Islet precursor cell (in vitro differentiated cells): Measurements from ENCODE around the gene KCNH5.

Experiments used
- DNase-seq: peaks from one replicate; pipeline ENCODE4 v3.0.0-alpha.2; 2018

Gene KCNH5, protein sequence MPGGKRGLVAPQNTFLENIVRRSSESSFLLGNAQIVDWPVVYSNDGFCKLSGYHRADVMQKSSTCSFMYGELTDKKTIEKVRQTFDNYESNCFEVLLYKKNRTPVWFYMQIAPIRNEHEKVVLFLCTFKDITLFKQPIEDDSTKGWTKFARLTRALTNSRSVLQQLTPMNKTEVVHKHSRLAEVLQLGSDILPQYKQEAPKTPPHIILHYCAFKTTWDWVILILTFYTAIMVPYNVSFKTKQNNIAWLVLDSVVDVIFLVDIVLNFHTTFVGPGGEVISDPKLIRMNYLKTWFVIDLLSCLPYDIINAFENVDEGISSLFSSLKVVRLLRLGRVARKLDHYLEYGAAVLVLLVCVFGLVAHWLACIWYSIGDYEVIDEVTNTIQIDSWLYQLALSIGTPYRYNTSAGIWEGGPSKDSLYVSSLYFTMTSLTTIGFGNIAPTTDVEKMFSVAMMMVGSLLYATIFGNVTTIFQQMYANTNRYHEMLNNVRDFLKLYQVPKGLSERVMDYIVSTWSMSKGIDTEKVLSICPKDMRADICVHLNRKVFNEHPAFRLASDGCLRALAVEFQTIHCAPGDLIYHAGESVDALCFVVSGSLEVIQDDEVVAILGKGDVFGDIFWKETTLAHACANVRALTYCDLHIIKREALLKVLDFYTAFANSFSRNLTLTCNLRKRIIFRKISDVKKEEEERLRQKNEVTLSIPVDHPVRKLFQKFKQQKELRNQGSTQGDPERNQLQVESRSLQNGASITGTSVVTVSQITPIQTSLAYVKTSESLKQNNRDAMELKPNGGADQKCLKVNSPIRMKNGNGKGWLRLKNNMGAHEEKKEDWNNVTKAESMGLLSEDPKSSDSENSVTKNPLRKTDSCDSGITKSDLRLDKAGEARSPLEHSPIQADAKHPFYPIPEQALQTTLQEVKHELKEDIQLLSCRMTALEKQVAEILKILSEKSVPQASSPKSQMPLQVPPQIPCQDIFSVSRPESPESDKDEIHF

DNA sequence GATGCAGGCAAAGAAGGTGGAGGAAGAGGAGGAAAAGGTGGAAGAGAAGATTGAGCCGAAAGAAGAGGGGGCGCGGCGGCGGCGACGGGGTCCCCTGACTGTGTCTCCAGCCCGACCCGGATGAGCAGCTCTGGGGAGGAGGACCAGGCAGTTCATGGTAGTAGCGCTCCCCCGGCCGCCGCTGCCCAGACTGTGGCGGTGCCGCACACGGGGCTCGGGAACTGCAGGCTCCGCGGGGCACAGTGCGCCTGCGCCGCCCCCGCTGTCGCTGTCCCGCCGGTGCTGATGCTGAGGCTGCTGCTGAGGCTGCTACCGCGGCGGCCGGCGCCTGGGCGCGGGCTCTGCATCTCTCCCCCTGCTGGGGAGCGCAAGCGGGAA is at the start of gene KCNH5:
TSS of gene KCNH5 (minus strand) at position 225 of the 378 bp plus-strand sequence. CDS start 272 bp downstream, outside the sequence.
- DNase-seq = peak; percentile 94

DNA sequence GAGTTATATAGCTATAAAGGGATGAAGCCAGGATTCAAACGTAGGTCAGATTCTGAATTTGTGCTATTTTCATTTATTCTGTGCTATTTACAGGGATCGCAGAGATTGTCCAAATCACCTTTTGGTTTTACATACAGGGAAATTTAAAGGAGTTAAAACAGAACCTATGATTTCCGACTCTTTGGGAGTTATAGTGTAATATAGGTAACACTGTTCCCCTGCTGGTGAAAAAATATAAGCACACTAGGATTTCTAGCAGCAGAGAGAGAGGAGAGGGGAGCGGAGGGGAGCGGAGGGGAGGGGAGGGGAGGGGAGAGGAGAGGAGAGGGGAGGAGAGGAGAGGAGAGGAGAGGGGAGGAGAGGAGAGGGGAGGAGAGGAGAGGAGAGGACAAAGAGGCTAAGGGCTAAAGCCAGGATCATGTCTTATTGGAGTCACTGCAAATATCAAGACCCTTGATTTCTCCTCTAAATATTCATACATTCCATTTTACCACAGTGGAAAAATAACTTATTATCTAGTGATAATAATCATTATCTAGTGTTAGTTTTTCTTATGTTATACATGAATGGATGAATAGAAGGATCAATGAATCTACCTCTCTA is 46.2 kb upstream of the KCNH5 start:
- no peak for DNase-seq

DNA sequence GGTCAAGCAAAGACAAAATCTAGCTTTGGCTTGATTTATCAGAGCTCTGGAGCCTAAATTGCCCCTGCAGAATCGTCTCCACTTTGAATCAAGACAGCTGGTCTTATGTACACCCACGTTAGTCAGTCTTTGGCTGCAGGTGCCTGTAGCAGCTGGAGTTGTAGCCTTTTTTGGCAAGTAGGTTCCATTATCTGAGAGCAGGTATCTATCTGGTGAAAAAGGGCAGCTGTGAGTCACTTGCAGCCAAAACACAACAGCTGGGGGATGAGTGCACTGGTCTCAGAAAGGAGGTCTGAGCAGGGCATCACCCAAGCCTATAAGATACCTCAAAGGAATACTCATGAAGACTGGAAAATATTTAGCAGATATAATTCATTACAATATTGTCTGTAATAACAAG is 43.6 kb upstream of the KCNH5 start:
- no peak for DNase-seq

DNA sequence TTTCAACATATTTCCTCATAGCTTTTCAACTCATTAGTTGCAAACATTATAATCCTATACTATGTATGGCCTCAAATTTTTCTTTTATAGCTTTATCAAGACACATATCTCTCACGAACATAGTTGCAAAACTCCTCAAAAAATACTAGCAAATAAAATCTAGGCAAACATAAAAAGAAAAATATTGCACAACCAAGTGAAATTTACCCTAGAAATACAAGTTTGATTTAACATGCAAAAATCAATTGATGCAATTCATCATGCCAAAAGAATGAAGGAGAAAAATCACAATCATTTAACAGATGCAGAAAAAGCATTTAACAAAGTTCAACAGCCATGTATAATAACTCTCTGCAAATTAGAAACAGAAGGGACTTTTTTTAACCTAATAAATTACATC is 33.3 kb upstream of the KCNH5 start:
- DNase-seq = no peak

DNA sequence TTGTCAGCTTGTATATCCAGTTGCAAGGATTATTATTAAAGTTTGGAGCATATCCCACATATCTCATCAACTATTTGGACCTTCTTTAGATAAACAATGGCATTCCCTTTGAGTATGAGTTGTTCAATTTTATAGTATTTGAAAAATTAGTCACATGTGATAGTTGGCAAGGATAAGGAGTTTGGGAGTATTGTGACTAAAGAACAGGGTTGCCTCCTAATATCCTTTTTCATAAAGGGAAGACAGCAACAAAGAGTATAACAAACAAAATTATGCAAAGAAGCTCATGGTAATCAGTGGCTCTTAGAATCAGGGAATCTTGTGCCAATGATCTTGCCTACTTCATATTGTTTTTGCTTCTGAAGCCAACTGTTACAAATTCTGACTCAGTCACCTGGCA is 31.2 kb upstream of the KCNH5 start:
- DNase-seq = no peak

DNA sequence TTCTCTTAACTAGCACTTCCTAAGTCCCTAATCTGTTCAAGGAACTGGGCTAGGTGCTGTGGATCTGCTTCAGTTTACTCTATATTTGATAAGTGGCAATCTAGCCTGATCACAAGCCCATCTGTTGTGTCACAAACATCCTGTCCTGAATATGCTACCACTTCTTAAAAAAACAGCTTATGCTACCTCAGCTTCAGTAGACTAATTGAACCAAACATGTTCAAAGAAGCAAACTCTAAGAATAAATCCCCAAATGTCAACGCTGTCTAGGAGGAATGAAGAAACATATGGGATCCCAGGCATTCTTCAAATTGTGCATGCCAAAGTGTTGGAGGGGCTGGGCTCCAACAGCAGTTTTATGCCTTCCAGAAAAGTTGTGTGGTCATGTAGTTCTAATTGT is 10.4 kb upstream of the KCNH5 start:
- no peak for DNase-seq

DNA sequence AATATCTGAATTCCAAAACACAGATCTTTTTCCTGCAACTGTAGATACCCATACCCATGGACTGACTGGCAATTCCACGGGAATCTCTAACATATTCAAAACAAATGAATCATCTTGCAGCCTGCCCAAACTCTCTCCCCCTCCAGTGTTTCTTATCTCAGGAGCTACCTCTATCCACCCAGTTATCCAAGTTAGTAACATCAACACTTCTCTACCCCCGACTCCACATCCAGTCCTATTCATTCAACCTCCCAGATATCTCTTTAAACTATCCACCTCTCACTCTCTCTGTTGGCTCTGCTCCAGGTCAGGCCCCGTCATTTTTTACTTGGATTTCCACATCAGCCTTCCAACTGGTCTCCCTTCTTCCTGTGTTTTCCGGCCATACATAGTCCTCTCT is 6.7 kb upstream of the KCNH5 start:
- no peak for DNase-seq

DNA sequence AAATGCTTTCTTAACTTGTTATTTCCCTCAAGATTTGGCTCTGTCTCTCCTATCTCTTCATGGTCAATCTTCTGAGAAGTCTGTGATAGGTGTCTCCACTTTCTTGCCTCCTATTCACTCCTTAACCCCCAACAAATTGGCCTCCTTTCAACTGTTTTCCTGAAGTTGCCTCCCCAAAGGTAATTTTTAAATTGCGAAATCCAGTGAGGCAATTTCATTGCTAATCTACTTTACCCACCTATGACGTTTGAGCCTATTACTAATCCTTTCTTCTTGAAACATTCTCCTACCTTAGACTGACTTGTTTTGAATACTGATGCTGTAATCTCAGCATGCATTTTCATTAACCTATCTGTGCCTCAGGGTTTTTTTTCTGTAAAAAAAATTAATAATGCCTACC is 6.0 kb upstream of the KCNH5 start:
- DNase-seq = no peak

DNA sequence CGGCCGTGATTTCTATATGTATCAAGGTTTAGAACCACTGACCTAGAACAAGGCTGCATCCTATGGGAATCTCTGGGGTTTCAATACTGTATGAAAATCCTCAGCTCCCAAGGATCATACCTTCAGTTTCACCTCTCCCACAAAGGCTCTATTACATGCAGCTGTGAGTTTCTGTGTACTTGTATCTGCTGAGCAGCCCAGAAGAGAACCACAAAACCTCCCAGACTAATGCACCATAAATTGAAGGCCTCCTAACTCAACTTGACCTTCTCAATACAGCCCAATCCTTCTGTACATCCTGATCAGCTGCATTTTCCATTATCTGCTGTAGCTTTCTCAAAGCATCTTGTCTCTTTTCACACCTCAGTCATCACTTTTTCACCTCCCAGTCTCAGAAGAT is 5.4 kb upstream of the KCNH5 start:
- DNase-seq = no peak

DNA sequence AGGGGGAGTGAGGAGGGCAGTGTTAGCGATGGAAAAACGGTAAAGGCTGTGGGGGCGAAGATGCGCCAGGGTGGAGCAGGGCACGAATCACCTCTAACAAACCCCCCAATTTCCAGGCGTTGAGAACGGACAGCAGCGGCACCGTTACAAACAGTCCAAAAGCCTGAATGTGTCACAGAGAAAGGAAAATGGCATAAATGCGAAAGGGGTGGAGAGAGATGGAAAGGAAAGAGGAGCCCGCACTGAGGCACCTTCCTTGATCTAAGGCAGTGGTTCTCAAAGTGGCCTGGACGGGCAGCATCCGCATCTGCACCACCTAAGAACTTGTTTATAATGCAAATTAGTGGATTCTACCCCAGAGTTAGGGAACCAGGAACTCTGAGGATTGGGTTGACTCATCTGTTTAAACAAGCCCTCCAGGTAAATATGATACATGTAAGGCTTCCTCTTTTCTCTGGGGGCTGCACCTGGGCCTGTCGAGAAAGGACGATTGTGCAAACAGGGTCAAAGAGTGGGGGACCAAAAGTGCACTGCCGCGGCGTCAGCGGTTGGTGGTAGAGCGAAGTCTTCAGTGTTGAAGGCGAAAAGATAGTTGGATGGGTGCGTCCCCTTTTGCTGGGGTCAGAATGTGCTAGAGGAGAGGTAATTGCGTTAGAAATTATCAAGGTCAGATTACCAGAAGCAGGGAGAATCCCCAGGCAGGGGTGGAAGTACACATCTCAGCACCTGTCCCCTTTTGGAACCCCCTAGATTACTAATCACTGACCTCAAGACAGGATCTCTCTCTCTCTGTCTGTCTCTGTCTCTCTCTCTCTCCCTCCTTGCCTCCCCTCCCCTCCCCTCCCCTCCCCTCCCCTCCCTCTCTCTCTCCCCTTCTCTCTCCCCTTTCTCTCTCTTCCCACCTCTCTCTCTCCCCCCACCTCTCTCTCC is 1.3 kb upstream of the KCNH5 start:
- DNase-seq = no peak

DNA sequence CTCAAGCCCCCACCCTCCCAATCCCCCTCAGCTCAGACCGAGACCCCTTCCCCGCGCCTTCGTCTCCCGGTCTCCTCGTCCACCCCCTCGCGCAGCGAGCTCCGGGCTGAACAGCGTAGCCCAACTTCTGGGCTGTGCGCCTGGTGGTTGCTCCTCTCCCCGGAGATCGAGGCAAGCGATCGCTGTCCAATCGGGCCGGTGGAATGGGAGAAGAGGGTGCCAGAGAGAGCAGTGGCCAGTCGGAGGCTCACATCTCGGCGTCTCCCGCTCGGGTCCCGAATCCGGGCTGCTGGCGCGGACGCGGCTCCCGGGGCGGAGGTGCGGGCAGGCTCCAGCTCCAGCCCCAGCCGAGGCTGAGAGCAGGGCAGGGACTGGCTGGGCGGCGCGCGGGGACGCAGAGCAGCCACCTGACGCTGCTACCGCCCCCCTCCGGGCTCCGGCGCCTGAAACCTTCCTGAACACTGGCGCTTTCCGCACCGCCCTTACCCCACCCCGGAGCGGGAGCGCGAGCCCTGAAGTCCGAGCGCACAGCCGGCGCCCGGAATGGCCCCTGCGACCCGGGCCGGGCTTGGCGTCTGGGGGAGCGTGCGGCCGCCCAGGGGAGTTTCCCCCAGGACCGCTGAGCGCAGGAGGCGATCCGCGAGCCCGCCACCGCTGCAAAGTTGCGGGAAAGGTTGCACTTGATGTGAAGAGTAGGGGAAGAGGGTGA is 508 bp upstream of the KCNH5 start:
- DNase-seq = peak; percentile 91

DNA sequence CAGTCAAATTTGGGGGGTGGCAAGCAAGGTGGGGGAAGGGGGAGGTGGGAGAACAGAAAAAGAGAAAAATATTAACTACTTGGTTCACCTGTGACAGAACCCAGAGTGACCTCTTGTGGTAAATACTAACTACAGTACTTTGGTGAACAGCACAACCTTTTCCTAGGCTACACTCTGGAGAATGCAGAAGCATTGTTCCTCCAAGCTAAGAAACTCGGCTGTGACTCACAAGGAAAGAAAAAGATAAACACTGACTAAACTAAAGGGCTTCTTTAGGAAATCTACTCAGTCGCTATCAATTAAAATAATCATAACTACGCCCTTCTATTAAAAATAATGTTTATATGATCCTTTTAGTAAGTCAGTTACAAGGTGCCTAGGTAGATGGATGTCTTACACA is 5.4 kb downstream of the KCNH5 start:
- peak; percentile 59 for DNase-seq

DNA sequence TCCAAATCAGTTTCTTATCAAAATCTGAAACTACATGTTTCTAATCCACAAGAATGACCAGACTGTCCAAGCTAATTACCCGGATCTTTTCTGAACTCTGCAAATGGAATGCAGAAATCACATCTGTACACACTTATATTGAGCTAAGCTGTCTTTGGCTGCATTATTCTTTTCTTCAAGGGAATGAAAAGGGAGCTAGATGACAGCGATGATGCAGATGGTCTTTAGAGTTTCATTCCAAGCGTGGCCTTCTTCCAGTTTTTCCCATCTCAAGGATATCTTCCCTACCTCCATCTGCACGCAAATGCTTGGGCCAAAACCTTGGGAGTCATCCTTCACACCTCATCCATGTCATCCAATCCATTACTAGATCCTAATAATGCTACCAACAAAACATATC is 12.6 kb downstream of the KCNH5 start:
- DNase-seq = no peak

DNA sequence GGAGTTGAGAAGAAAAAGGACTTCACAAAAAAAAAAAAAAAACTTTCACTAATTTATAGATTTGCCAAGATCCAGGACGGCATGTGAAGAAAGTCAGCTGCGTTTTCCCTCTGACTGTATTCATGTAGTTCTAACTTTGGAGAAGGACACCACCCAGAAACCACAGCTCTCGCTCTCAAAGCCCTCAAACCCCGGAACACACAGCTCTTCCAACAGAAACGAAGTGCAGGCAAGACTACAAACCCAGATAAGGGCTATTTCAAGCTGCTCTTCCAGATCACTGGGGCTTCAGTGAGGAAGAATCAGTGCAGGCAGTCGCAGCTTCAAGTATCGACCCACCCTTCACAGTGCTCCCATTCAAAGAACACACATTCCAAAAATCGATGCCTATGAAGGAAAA is 13.2 kb downstream of the KCNH5 start:
- no peak for DNase-seq

DNA sequence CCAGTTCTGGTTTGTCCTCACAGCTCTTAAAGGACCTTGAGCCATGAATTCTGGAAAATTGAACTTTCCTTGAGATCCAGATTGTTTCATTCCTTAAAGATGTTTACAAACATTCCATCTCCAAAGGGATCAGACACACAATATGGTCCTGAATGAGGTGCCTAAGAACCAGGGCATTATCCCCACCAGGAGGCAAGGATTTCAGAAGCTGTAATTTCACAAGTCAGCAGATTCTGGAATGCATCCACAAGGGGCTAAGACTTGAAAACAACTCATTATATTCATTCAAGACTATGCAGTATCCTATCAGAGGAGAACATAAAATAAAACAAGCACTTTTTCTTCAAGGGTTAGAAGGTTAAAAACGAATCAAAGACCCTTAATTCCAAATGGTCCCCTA is 15.1 kb downstream of the KCNH5 start:
- DNase-seq = no peak

DNA sequence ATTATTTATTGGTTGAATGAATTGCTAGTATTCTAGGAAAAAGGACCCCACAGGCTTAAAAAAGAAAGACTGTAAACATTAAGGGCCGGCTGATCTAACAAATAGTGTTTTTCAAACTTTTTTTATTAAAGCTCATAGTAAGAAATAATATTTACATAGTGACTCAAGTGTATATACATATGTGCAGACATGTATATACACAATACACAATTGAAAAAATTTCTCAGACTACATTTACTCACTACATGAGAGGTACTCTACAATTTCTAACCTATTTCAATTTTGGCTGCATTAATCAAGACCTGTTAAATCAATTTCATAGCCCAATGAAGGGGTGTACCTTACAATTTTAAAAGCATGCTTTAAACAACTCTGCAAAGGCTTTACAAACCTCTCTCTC is 17.5 kb downstream of the KCNH5 start:
- no peak for DNase-seq

DNA sequence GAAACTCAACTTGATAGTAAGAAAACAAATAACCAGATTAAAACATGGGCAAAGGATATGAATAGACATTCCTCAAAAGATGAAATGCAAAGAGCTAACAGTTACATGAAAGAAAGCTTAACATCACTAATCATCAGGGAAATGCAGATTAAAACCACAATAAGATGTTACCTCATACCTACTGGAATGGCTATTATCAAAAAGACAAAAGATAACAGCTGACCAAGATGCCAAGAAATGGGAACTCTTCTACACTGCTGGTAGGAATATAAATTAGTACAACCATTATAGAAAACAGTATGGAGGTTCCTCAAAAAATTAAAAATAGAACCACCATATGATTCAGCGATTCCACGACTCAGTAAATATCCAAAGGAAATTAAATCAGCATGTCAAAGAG is 18.8 kb downstream of the KCNH5 start:
- no peak for DNase-seq

DNA sequence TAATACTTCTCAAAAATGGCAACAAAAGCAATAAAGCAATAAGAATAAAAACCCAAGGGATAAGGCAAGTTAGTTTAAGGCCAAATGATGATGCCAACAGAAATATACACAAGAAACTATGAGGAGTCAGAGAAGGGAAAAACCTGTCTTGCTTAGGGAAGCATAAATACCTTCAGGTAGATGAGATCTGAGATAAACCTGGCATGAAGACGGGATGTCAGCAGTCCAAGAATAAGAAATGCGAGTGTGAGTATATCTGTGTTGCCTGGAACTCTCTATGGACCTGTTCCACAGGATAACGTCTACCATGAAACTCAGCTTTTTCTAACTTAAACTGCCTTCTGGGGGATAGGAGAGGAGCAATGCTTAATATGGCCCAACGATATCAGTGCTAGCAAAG is 30.6 kb downstream of the KCNH5 start:
- DNase-seq = no peak

DNA sequence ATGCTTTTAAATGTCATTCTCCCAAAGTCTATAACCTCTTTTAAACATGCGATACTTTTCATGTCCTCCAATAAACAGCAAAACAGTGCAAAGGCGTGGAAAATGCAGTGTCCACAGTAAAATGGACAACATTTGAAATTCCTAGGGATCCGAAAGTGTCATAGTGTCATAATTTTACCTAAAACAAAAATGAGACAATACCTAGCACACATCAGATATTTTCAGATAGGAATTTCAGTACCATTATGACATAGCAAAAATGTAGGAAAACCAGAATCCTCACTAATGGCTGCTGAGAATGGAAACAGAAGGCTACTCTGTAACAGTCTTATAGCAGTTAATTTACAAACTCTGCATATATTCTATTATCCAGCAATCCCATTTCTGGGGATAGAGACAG is 33.1 kb downstream of the KCNH5 start:
- DNase-seq = no peak

DNA sequence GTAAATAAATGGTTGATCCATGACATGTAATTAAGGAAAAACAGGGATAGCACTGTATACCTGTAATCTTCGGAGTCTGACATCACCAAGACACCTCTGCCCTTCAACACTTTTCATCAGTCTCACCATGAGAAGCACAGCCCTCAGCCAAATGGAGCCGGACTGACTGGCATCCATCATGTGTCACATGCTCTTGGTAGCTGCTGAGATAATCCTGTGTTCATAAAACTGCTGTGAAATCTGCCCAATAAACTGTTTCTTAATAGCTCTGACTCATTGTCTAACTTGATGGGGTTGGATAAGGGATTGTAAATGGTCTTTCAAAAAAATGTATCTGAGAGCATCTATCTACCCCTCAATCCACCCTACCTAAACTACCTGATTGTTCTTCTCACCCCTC is 33.6 kb downstream of the KCNH5 start:
- DNase-seq = peak; percentile 61

DNA sequence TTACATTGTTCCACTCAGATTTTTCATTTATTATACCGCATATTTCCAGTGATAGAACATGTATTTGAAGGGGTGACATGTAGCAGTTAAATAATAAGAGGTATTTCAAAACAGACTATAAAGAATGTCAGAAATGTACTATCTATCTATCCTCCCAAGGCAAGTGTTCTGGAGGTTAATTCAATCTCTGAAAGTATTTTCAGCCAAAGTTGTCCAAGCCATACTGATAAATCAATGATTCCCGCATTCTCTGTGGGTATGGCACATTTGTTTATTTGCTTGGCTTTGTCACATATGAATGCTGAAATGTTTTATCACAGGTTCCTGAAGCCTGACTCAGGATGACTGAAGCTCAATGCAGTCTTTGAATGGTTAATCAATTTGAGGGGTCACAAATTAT is 35.8 kb downstream of the KCNH5 start:
- no peak for DNase-seq

DNA sequence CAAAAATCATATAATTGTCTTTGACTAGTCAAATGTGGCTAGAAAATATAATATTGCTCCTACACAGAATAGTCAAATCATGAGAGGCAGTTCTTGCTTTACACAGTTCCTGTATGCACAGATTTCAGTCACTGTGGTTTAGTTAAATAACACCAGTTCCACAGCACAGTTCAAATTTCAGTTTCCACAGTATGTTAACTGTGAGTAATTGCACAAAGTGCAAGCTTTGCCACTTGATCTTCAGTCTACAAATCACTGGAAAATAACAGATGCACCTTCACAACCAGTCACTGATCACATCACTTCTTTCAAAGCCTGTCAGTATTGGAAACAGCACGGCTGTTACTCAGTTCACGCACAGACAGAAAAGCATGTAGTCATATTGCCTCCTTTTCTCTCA is 38.7 kb downstream of the KCNH5 start:
- no peak for DNase-seq
